ENCODE measurements around the gene VSX2.
A peak's percentile ranks its signal among the peaks of the same experiment; 100 is the strongest.
"Not testable (repeated sequence)": the region's sequence is repeated elsewhere in the genome, so short reads cannot be mapped to it uniquely, and the experiment has no call there.

Gene VSX2

GRCh38 chr14:74260525-74261233 lies 21.4 kb downstream of the VSX2 start:
- DNase-seq = no peak

DNA sequence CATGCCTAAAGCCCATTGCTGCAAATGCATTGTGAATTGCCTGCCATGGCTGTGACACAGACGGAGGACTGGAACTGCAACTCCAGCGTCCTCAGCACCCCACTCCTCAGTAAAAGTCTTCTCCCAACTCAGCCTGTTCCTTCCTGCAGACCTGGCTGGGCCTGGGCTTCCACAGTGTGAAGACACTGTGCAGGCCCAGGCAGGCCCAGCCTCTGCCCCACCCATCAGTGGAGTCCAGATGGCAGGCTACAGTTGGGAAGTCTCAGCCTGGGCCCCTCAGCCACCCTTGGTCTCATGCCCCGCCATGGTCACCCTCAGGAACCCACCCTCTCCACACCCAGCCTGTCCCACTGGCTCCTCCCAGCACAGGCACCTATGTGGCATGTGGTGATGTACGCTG lies 22.0 kb downstream of the VSX2 start:
- peak; percentile 79 for DNase-seq

GRCh38 chr14:74262076-74262475 lies 22.8 kb downstream of the VSX2 start:
- no peak for DNase-seq

GRCh38 chr14:74263181-74263580 lies 23.9 kb downstream of the VSX2 start:
- no peak for DNase-seq

GRCh38 chr14:74263921-74264320 lies 24.7 kb downstream of the VSX2 start:
- DNase-seq = no peak

DNA sequence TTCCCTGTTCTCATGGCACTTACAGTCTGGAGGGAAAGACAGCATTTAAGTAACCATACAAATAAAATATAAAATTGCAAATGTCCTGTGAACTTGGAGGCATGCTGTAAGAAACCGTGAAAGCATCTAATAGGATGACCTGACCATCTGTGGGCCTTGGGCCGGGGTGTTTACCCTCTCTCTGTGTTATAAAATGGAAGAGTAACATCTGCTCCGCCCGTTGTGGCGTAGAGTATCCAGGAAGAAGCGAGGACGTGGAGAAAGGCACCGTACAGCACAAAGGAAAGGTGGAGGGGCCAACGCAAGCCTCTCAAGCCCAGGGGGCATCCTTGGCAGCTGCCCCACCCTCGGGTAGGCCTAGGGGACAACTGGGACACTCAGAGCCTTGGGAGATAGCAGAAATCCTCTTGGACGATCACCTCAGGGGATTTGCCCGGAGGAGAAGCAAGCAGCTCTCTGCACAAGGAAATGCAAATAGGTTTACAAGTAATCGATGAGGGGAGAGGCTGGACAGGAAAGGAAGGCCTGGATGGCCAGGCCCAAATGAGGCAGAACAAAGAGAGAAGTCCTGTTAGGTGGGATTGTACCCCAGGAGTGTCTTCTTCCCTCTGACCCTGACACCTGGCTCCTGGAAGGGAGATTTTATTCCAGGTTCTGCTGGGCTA lies 26.2 kb downstream of the VSX2 start:
- DNase-seq = no peak

GRCh38 chr14:74267588-74267987 lies 28.3 kb downstream of the VSX2 start:
- no peak for DNase-seq

- DNase-seq = not testable (repeated sequence)
Observed at GRCh38 chr14:74270382-74271177, 31.3 kb downstream of the VSX2 start.

- DNase-seq = no peak
Observed at GRCh38 chr14:74271365-74271764, 32.1 kb downstream of the VSX2 start.

GRCh38 chr14:74275241-74275841 lies 36.1 kb downstream of the VSX2 start:
- DNase-seq = peak; percentile 99

- DNase-seq = no peak
Observed at GRCh38 chr14:74278080-74278479, 38.8 kb downstream of the VSX2 start.

DNA sequence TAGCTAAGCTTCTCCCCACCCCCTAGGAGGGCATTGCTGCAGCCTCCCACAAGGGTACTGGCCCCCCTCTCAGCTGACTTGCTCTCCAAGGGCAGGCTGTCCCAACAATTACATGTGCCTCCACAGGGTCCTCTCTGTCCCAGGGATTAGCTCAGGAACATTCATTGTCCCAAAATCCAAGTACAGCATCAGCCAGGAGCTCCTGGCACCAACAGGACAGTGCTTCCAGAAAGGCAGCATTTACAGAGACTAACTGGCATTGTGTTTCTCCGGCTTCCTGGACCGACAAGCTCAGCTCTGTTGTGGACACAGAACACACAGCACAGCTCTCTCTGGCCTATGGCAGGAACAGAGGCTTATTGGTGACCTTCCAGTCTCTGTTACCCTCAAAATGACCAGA lies 41.8 kb downstream of the VSX2 start:
- DNase-seq = no peak

GRCh38 chr14:74286736-74287135 lies 47.5 kb downstream of the VSX2 start:
- DNase-seq = no peak

GRCh38 chr14:74289801-74290200 lies 50.6 kb downstream of the VSX2 start:
- DNase-seq = no peak

GRCh38 chr14:74290415-74290814 lies 51.2 kb downstream of the VSX2 start:
- DNase-seq = peak; percentile 35

DNA sequence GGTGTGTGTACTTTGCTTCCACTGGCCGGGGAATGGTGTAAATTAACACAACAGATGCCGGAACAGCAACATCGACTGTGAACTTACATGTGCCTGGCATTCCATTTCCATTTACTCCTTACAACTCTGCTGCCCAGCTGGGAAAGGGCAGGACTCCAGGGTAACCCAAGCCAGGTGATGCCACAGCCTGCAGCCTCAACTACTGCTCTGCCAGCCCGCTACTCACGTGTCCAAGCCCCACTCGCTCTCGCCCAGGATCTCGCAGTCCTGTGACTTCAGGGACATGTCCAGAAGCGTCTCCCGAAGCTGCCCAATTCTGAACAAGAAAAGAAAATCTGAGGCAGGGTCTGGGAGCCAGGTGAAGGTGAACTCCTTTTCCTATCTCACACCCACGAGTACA lies 52.8 kb downstream of the VSX2 start:
- no peak for DNase-seq

DNA sequence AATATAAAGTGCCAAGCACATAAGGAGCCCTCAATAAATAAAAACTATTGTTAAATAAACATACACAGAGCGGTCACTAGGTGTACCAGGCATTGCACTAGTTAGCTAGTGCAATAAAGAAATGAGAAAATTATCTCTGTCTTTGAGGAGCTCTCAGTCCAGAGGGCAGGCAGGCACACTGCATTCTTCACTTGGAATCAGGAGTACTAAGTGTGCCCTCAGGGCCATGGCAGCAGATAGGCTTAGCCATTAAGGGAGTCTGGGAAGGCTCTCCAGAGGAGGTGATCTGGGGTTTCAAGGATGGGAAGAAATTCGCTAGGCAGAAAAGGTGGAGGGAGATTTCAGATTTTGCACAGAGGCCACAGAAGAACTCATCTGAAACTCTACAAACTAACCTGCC lies 54.4 kb downstream of the VSX2 start:
- DNase-seq = no peak

DNA sequence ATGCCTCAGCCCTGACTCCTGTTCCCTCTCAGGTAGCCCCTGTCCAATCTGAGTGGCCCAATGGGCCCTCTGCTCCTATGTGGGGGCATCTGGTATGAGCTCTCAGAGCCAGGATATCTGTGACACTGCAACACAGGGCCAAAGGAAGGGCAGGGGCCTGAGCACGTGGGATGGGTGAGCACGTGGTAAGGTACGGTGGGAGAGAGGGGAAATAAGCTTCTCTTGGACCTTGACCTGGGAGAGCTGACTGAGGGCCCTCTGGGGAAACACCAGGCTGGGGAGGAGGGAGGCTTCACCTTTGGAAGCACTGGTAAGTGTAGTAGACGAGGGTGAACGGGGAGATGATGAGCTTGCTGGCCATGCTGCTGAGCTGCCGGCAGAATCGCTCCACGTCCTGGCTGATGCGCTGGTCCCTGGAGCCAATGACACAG lies 56.8 kb downstream of the VSX2 start:
- no peak for DNase-seq

DNA sequence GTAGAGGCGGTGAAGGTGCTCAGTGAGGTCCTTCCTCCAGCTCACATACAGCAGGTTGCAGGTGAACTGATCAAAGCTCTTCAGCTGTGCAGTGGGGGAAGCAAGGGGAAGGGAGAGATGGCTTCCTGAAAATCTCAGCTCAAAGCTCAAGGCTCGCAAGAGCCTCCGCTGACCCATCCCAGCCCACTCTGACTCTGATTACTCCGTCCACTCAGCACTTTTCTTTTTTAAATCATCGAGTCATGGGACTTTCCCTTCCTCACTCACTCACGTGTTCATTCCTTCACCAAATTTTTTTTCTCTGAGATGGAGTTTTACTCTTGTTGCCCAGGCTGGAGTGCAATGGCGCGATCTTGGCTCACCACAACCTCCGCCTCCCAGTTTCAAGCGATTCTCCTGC lies 58.7 kb downstream of the VSX2 start:
- DNase-seq = no peak

DNA sequence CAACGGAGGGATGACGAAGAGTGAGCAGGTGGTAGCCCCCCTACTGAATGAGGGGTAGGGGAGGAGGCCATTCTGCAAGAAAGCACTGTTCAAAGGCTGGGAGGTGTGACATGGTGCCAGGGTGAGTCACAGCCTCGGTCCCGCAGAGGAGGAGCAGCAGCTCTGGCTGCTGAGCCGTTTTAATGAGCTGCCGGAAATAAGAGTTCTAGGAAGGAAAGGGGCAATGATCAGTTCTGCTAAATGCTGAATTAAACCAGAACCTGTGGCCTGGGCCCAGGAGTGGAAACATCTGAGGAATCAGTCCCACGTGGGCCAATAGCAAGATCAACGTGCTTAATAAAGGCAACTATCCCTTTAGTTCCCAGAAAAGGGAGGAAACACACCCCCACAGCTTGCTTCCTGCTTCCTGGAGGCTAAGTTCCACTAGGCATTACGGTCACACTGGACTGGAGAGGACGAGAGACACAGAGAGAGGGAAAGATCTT lies 59.9 kb downstream of the VSX2 start:
- DNase-seq = no peak

GRCh38 chr14:74301594-74302151 lies 62.4 kb downstream of the VSX2 start:
- DNase-seq = no peak

DNA sequence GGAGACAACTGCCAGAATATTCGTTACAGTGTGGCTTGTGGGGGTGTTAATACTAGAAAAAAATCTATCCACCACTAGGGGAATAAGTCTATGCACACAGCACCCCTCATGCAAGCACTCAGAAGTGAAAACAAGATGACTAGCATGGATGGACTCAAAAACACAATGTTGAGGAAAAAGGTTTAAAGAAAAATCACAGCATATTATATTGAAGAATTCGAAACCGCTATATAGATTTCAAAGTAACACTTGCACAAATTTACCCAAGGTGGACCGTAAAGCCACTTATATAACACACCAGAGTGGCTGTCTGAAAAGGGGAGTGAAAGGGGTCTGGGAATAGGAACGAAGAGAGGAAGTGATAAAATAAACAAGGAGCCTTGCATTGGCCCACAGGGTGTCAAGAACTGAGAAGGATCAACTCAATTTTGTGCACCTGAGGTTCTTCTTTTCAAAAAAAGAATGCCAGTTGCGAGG lies 62.9 kb downstream of the VSX2 start:
- peak; percentile 58 for DNase-seq

Data from NCI-H2171 treated with DMSO at 0.1 percent for 48 hours (cell line).